AG04450 (cell line): ENCODE measurements around the gene C1QTNF8. TPM values are rescaled to one million over a fixed set of nuclear protein-coding genes. Genes with fewer than 3 reads are reported as not detected.

Source experiments
- CTCF ChIA-PET: fragments of 300-600, 350-600 bp; formaldehyde crosslinking; extraction: SDS; loops from one replicate; lab custom pipeline; 2022; ENCODE audit warnings: antibody characterized with exemption, inconsistent platforms; lab: Charles Lee
- POLR2A ChIA-PET: fragments of 350-600 bp; formaldehyde crosslinking; extraction: SDS; loops from one replicate; lab custom pipeline; 2021; ENCODE audit warnings: antibody characterized with exemption, inconsistent platforms; lab: Yijun Ruan, JAX
- DNase-seq: peaks from one replicate; pipeline ENCODE4 v3.0.0-alpha.2; 2011; ENCODE audit warnings: low read depth, low spot score
- H3K27ac ChIP-seq: one replicate; pipeline ENCODE4 v1.5.1; 2012; ENCODE audit warnings: low read depth, low read length, control low read depth
- H3K27me3 ChIP-seq: one replicate; pipeline ENCODE4 v1.6.0; 2012; ENCODE audit warnings: low read length; ENCODE audit not compliant: control insufficient read depth, insufficient read depth
- H3K4me3 ChIP-seq: 2 replicates; pipeline ENCODE4 v1.5.1; 2011; ENCODE audit warnings: mild to moderate bottlenecking, low read depth, low read length, control low read depth
- H3K9me3 ChIP-seq: 2 replicates; pipeline ENCODE4 v1.5.1; 2012; ENCODE audit warnings: low read length; ENCODE audit not compliant: control insufficient read depth, insufficient read depth
- CTCF ChIP-seq: IDR thresholded peaks from 2 replicates; pipeline ENCODE4 v1.5.1; 2011; ENCODE audit warnings: low read depth, low read length, control low read depth, inconsistent platforms
- polyA plus RNA-seq: library from polyadenylated mRNA; depleted of rRNA; stranded (reverse); fragments of >200 nt; gene quantifications from 2 replicates; pipeline ENCODE4 v1.2.3, GENCODE V29; 2011

The C1QTNF8 gene
- polyA plus RNA-seq, 1 experiment: not detected

DNA sequence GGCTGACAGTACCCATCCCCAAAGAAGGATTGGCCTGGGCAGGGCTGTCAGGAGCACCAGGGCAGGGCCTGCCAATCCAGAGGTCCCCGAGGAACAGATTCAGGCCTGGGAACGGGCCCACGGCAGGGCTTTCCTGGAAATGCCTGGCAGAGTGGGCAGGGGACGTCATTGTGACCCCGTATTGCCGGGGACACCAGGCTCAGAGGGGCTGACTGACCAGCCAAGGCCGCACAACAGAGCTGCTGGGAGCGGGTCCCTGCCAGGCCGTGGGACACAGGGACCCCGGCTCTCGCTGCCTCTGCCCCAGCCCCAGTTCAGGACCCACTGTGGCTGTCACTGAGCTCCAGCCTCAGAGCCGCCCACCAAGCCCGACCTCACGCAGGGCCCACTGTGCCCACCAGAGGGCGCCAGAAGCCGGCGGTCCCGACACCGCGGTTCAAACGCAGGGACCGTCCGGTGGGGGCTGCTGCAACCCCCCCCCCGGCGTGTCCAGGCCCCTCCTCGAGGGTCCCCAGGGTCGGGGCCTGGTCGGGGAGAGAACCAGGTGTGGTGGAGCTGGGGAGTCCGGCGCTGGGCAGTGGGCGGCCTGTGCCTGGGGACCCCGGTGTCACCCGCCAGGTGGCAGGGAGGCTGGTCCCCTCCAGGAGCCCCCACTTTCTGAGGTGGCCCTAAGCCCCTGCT is 38.7 kb downstream of the C1QTNF8 start:
- peak; percentile 69 for TF ChIP-seq CTCF
- Histone ChIP-seq H3K27me3 (peaks cover 4% of the 10 kb centered on the region), H3K27ac (no peak overlapping the region), H3K4me3 (no peak overlapping the region), H3K9me3 (peaks cover 11% of the 10 kb centered on the region; the same call in 1 of the 2 replicates)
- CTCF ChIA-PET: interaction anchor here (0.6 to 3.2 kb wide), 13 partner anchors 12 to 1788 kb away, joined by 3 to 20 read pairs (median 4); no protein-coding TSS in a partner anchor
- no peak for DNase-seq
- POLR2A ChIA-PET: no interaction called here

GRCh38 chr16:1056196-1056595 is 39.8 kb downstream of the C1QTNF8 start:
- Histone ChIP-seq H3K27me3 (peaks cover 5% of the 10 kb centered on the region), H3K4me3 (no peak overlapping the region), H3K9me3 (peaks cover 11% of the 10 kb centered on the region; the same call in 1 of the 2 replicates), H3K27ac (no peak overlapping the region)
- DNase-seq: no peak
- ChIA-PET CTCF (interaction anchor here (0.6 to 3.2 kb wide), 12 partner anchors 9 to 345 kb away, joined by 3 to 20 read pairs (median 4); no protein-coding TSS in a partner anchor), POLR2A (no interaction called here)
- TF ChIP-seq CTCF: no peak

- no peak for TF ChIP-seq CTCF
- CTCF ChIA-PET: interaction anchor here (0.6 to 3.2 kb wide), 11 partner anchors 9 to 344 kb away, joined by 3 to 20 read pairs (median 4); no protein-coding TSS in a partner anchor
- Histone ChIP-seq H3K4me3 (no peak overlapping the region), H3K27me3 (peaks cover 6% of the 10 kb centered on the region), H3K9me3 (peaks cover 11% of the 10 kb centered on the region; the same call in 1 of the 2 replicates), H3K27ac (no peak overlapping the region)
- no peak for DNase-seq
- POLR2A ChIA-PET: no interaction called here
Measured at GRCh38 chr16:1055557-1055924, 40.5 kb downstream of the C1QTNF8 start.

DNA sequence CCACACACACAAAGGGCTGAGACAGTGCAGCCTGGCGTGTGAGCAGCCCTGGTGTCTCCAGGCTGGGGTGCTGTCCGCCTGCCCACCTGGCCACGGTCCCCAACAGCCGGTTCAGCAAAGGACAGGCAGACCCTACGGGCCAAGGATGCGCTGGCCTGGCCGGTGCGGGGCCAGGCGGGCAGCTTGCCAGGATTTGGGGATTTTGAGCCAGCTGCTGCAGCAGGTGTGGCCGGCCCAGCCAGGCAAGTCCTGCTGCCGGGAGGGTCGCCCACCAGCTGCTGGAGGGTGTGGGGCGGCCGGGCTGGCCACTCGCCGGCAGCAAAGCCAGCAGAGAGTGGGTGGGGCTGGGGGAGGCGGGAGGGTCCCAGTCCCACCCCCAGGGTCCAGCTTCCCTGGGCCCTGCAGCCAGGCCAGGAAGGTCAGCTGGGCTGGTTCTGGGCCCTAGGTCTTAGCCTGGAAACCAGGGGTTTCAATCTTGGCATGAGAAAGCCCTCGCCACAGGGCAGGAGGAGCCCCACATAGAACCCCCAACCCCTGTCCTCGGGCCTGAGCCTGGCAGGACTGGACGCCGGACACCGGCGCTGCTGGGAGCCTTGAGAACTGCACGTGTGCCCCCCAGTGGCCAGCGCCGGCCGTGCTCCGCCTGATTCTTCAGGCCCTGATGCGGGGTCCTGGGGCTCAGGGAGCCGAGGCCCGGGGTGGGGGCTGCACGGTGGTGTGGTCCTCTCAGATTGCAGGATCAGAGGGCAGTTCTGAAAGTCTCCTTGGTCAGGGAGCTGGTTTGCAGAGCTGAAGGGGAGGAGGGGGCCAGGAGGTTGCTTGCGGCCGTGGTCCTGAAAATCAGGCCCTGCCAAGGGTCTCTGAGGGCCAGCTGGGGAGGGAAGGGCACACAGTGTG is 41.1 kb downstream of the C1QTNF8 start:
- Histone ChIP-seq H3K9me3 (peaks cover 11% of the 10 kb centered on the region; the same call in 1 of the 2 replicates), H3K27ac (no peak overlapping the region), H3K27me3 (peaks cover 10% of the 10 kb centered on the region), H3K4me3 (no peak overlapping the region)
- CTCF ChIA-PET: interaction anchor here (0.6 to 3.2 kb wide), 10 partner anchors 10 to 343 kb away, joined by 3 to 20 read pairs (median 4); no protein-coding TSS in a partner anchor
- POLR2A ChIA-PET: no interaction called here
- TF ChIP-seq CTCF: peak; percentile 83
- peak; percentile 18 for DNase-seq
